ENCODE results near the gene DPPA4.

The DPPA4 gene

DNA sequence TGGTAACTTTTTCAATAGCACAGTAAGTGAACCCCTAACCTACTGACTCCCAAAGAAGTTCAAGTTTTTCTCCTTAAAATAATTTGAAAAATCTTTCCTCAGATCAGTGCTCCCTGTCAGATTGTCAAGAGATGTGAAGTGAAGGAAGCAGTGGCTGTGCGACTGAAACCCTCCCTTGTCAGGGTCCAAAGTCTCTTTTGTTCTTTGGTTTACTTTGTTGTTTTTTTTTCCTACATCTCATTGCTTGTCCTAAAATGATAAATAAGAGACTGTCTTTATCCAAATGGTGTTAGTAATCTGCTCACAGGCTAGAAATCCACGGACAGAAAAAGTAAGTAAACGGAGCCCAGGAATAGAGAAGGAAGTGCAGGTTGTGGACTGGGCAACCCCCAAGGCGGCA lies 976 bp upstream of the DPPA4 start:
- no peak for DNase-seq

DNA sequence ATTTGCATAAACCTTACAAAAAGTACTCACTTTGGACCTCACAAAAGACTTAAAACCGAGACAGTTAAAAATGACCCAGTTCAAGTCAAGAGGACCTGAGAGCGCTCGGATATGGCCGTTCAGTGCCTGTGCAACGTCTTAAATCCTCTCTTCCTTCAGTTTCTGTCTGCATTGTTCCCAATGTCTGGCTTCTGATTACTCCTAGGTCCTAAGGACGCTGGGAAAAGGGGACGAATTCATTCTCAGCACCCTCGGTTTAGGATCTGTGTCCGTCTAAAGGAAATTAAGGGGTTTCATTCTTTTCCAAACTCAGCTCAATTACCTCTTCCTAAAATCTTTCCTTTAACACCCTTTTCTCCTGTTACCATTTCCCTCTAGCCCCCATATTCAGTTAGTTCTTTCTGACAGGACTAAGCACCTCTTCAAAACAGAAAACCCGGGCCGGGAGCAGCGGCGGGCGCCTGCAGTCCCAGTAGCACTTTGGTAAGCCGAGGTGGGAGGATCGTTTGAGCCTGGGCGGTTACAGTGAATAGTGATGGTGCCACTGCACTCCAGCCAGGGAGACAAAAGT lies 970 bp downstream of the DPPA4 start:
- DNase-seq = no peak

DNA sequence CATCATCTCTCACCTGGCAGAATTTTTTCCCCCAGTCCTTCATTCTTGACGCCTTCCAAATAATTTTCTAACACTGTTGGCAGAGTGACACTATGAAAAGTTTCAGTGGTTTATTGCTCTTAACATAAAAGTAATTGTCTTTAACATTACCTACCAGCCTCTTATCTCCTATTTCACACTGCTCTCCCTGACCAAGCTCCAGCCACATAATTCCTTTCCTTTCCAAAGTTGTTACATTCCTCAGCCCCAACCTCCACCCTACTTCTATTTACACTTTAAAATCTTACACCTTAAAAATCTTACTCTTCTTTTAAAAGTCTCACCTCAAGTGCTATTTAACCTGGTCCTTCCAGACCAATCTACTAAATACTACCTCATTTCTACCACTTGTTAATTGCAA lies 2.8 kb downstream of the DPPA4 start:
- DNase-seq = no peak

DNA sequence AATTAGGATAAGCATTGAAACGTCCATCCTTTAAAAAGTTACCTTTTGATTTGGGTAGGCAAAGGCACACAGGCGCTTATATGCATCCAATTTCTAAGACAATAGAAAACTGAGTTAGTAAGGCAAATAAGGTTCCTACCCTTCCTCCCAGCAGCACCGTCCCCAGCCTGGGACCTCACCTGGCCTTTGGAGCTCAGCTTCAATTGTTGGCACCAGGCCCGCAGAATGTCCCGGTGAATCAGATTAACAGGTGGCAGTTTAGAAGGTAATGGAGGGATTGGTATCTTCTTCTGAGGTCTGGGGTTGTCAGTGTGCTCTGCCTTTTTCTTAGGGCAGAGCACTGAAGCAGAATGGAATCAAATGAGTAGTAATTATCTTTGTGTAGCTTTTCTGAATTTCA lies 5.7 kb downstream of the DPPA4 start:
- no peak for DNase-seq

DNA sequence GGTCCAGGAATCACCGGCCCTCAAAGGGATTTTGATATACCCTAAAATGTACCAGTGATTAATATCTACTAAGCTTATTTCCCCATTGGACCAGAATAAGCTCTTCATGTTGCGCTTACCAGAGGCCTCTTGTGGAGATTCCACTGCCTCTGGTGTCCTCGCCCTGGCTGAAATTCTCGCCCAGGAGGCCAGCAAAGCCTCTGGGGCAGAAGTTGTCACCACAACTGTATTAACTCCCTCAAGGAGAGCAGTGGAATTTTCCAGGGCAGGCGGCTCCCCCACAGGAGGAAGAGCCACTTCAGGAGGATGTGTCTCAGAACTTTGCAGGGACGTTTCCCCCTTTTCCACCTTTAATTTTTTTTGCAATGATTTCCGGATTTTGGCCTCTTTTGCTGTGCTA lies 6.9 kb downstream of the DPPA4 start:
- DNase-seq = no peak

DNA sequence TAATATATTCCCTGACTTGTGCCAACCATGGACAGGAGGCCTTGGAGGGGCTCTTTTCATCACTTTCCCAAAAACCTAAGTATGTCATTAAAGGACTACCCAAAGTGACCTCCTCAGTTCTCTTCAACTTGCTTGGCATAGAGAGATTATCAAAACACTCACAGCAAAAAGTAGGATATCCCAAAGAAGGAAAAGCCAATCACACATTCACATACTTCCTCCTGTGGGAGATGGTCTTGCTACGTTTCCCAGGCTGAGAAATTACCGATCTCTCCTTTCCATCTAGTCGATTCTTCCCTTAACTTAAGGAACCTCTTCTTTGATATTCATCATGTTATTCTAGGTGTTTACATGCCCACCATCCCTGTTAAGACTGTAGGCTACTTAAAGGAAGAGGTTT lies 9.1 kb downstream of the DPPA4 start:
- DNase-seq = no peak

DNA sequence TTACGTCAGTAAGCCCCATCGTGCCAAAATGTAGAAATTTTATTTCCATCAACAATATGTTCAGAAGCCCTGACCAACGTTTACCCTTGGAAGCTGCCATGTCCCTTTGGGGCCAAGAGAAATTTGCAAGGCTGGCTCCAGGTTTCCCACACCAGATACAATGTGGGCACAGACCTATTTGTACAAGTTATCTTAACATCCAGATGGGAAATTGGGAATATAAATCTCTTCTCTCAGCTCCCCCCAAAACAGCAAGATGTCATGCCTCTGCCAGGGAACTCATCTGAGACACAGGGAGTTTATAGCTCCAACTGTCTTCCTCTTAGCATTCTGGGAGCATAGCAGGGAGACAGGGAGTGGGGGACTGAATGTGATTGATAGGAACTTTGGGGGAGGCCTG lies 11.7 kb downstream of the DPPA4 start:
- no peak for DNase-seq

DNA sequence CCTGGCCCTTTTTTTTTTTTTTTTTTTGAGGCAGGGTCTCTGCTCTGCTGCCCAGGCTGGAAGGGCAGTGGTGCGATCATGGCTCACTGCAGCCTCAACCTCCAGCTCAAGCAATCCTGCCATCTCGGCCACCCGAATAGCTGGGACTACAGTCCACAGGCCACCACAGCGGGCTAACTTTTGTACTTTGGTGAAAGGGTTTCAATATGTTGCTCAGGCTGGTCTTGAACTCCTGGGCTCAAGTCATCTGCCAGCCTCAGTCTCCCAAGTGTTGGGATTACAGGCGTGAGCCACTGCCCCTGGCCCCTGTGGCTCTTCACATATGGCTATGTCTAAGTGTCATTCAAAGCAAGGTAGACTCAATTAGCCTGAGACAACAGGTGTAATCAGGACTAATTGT lies 12.2 kb downstream of the DPPA4 start:
- no peak for DNase-seq

DNA sequence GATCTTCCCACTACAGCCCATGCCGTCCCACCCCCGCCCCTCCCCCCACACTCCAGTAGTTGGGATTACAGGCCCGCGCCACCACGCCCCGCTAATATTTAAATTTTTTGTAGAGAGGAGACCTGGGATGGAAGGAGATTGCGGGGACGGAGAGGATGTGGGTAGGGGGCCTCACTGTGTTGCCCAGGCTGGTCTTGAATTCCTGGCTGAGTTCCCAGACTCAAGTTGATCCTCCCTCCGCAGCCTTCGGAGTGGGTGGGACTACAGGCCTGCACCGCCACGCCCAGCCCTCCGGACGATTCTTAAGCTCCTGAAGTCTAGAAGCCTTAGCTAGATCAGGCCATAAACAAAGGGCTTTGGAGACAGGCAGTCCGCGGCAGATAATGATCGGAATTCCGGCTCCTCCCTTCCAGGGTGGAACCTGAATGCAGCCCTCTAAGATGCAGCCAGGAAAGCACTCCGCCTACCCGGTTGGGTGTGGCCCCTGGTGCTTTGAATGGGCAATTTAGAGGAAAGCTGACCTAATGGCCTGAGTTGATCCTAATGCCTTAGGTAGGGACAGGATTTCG lies 21.1 kb downstream of the DPPA4 start, which contains the start of gene DPPA2:
Gene DPPA2 (minus strand): TSS at position 356 of the 569 bp plus-strand sequence. CDS start 1,975 bp downstream, outside the sequence.
- DNase-seq = no peak

DNA sequence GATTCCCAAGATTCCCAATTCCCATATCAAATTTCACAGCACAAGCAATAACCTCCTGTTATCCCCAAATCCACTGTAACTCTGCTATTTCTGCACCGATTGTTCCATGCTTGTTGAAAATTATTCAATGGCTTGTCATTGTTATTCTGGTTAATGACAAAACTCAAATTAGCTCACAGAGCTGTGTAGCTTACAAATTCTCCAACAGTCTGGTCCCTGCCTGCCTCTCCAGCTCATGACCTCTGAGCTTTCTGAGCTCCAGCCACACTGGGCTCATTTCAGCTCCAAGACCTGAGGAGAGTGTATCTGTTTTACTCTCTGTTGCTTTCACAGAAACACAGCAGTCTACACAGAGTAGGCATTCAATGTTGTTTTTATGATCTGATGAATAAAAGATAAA lies 24.3 kb downstream of the DPPA4 start:
- no peak for DNase-seq

DNA sequence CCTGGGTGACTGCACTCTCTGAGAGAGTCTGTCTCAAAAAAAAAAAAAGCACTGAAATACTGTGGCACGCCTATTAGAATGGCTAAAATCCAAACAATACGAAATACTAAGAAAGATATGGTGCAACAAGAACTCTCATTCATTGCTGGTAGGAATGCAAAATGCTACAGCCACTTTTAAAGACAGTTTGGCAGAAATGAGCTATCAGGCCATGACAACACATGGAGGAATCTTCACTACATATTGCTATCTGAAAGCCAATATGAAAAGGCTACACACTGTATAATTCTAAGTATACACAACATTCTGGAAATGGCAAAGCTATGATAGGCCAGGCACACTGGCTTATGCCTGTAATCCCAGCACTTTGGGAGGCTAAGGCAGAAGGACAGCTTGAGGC lies 39.9 kb downstream of the DPPA4 start:
- no peak for DNase-seq

DNA sequence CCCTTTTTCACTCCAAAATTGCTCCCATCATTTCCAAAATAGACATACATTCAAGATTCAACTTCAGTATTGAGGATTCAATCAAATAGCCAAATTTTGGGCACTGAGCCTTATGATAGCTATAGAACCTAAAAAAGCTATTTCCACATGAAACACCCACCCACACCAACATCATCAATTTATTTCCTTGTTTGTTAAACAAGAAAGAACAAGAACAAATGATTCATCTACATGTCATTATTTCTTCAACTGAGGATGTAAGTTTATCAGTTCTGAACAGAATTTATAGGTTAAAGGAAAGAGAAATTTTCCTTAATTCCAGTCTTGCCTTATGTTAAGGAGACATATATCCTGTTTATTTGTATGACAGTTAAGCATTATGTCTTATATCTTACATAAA lies 53.3 kb downstream of the DPPA4 start:
- DNase-seq = no peak

DNA sequence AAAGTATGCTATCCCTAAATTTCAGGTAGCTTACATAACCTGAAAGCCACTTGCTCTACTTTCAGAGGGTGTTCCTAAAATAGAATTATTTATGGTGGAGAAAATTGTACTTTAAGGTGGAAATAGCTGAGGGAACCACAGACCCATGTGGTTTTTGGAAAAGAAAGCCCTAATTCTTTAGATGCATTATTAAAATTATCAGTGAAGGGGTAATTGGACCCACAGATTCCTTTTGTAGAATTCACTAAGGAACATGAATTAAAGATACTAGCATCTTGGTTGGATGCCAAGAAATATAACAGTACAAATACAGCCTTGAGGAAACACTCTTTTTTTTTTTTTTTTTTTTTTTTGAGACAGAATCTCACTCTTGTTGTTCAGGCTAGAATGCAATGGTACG lies 58.8 kb downstream of the DPPA4 start:
- DNase-seq = no peak

DNA sequence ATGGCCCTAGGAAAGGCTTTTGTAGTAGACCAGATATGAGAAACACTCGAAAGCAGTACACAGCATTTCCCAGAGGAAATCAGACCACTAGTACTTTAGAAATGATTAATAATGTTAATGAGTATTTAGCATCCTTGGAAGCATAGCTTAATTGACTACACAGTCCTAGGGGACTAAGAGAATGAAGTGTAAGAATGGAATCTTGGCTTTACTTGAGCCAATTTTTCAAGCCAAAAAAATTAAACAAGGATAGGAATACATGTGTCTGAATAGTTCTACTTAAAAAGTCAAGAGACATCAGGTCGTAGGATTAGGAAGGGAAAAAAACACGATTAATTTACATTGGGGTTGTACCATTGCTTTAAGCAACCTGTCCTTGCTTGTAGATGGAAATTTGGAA lies 59.2 kb downstream of the DPPA4 start:
- DNase-seq = no peak
